GM10266 (cell line): ENCODE measurements around the gene SPOCD1.

Experiments used
- DNase-seq: peaks from one replicate; pipeline ENCODE4 v3.0.0; 2012; ENCODE audit errors: extremely low spot score
- TF ChIP-seq, protein P1 (sequence below): IDR thresholded peaks from 2 replicates; pipeline ENCODE4 v1.5.1; 2012; ENCODE audit warnings: mild to moderate bottlenecking, low read depth; ENCODE audit not compliant: control insufficient read depth, insufficient read depth; ENCODE audit errors: missing control alignments

Gene SPOCD1

DNA sequence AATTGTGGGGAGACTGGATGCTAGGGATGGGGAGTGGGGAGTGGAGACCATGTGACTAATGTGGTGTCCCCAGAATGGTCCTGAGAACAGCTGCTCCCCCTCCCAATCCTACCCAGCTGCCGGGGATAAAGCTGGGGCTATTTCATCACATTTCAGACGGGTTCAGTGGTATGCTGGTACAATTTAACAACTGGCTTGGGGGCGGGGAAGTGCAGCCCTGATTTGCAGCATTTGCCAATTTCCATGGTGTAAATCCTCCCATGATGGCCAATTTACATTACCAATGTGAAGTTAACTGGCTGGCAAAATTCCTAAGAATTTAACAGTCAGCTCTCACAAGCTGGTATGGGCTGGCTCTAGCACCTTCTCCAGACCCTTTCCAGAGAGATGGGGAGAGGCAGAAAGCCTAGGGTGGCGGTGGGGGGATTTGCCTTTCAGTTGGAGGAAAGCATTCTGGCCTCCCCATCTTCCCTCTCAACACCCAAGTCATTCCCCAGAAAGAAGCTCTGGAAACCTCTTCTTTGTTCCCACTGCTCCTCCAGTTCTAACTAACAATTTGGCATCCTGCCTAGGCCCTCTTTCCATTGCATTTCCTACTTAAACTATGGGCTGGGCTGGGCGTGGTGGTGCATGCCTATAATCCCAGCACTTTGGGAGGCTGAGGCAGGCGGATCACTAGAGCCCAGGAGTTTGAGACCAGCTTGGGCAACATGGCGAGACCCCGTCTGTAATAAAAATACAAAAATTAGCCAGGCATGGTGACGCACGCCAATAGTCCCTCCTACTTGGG lies 40.4 kb downstream of the SPOCD1 start:
- TF ChIP-seq, protein P1, sequence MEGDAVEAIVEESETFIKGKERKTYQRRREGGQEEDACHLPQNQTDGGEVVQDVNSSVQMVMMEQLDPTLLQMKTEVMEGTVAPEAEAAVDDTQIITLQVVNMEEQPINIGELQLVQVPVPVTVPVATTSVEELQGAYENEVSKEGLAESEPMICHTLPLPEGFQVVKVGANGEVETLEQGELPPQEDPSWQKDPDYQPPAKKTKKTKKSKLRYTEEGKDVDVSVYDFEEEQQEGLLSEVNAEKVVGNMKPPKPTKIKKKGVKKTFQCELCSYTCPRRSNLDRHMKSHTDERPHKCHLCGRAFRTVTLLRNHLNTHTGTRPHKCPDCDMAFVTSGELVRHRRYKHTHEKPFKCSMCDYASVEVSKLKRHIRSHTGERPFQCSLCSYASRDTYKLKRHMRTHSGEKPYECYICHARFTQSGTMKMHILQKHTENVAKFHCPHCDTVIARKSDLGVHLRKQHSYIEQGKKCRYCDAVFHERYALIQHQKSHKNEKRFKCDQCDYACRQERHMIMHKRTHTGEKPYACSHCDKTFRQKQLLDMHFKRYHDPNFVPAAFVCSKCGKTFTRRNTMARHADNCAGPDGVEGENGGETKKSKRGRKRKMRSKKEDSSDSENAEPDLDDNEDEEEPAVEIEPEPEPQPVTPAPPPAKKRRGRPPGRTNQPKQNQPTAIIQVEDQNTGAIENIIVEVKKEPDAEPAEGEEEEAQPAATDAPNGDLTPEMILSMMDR = no peak
- DNase-seq = no peak

DNA sequence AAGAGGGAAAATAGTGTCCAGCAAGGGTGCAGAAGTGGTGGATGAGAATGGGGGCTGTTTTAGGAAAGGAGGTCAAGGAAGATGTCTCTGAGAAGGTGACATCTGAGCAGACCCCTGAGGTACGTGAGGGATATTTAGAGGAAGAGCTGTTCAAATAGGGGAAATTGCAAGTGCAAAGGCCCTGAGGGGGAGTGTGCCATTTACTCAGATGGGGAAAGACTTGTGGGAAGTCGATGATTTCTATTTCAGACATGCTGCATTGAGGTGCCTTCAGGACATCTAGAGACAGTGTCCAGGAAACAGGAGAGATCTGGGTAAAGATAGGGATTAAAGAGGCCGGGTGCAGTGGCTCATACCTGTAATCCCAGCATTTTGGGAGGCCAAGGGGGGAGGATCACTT lies 41.3 kb downstream of the SPOCD1 start:
- no peak for DNase-seq
- TF ChIP-seq, protein P1 = no peak

GRCh38 chr1:31773861-31774260 lies 42.0 kb downstream of the SPOCD1 start:
- DNase-seq = no peak
- TF ChIP-seq, protein P1 = no peak

GRCh38 chr1:31772669-31773248 lies 43.1 kb downstream of the SPOCD1 start:
- TF ChIP-seq, protein P1 = no peak
- no peak for DNase-seq

DNA sequence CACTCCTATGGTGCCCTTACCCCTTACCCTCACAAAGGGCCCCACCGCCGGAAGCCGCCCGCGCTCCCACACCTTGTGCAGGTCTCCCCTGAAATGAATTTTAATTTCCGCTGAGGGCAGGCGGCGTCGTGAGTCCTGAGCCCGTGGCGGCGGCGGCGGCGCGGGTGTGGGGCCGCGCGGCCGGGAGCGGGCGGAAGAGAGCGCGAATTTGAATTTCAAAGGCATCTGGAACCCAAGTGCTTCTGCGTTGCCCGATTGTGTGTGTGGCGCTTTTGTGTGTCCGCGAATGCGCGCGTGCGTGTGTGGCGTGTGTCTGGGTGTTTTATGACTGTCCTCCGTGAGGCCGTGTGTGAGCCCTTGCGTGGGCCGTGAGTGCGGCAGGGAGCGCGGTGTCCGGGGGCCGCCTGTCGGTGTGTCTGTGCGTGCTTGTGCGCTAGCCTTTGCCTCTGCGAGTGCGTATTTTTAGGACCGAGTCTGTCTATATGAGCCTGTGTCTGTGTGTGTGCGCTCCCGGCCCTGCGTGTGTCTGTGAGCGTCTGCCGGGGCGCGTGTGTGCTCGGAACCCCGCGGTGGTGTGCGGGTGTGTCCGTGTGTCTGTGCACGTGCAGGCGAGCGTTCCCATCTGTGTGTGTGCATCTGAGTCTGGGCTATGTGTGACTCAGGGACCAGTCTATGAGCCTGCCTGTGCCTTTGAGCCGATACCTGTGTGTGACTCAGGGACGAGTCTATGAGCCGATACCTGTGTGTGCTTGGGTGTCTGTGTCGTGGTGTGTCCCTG lies 43.7 kb downstream of the SPOCD1 start:
- TF ChIP-seq, protein P1 = no peak
- DNase-seq = no peak

DNA sequence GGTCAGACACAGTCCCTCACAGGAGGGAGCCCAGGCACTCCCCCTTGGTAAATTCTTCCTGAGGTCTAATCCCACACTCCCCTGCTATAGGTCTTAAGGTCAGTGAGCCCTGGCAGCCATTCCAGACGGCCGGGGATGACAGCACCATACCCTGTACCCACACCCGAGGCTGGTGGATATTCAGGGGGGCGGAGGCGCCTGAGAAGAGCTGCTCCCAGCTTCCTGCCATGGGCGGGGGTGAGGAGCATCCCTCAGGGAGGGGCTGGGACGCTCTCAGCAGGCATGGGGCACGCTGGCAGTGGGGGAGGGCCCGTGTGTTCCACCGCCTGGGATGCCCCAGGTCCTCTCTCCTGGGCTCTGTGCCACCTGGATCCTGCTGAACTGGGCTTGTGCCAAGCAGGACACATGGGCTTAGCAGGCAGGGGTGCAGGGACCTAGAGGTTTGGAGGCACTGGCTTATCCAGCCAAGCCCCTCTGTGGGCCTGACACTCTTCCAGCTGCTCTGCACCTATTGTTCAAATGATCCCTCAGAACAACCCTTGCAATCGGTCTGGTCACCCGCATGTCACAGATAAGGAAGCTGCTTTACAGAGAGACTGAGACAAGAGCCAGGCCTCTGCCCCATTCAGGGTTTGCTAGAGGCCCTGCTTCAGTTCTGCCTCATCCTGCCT lies 46.0 kb downstream of the SPOCD1 start:
- no peak for DNase-seq
- TF ChIP-seq, protein P1 = no peak
